ENCODE results near the gene B4GALT5.

Gene B4GALT5

GRCh38 chr20:49583343-49583668 lies 130.4 kb downstream of the B4GALT5 start:
- DNase-seq, result no peak
